Measurements from ENCODE around the gene OR6N1. TPM values are rescaled to one million over a fixed set of nuclear protein-coding genes. Genes with fewer than 3 reads are reported as not detected.

Gene OR6N1
- total and polyA plus RNA-seq, 2 donors (not counting 3 experiments of a cell fraction or from before 2014, with no cell fraction given): not detected

- intact Hi-C loops (cut with micrococcal nuclease) (no loop called here), dilution Hi-C loops (cut with MboI; ENCODE audit: extremely low pct_ligation_motif_present, low sequenced_read_pairs) (no loop called here)
- no peaks in the 10 kb centered on the region for H3K79me2 ChIP-seq (ENCODE audit: control insufficient read depth, insufficient read depth, low read length)
- H3K36me3 ChIP-seq (ENCODE audit: control insufficient read depth in 2 of 2, extremely low read depth in 1 of 2, insufficient read depth in 2 of 2, low read length in 2 of 2): no peaks in the 10 kb centered on the region
- ChIA-PET POLR2A (no interaction called here), CTCF (no interaction called here)
- no TSS peak for BruUV-seq (replicated peaks)
- no peak overlapping the region for H3K27ac ChIP-seq (ENCODE audit: insufficient read depth, low read depth, low read length)
- H3K27me3 ChIP-seq (ENCODE audit: control insufficient read depth in 2 of 2, insufficient read depth in 2 of 2, low read length in 2 of 2): no peaks in the 10 kb centered on the region
- no peaks in the 10 kb centered on the region for H4K20me1 ChIP-seq (replicated peaks; ENCODE audit: control insufficient read depth, extremely low read depth, insufficient read depth, low read length)
- no peaks in the 10 kb centered on the region for H3K4me1 ChIP-seq (ENCODE audit: control insufficient read depth, extremely low read depth, insufficient read depth, low read length)
- H3K9me1 ChIP-seq (replicated peaks; ENCODE audit: control insufficient read depth, extremely low read depth, insufficient read depth, low read length): no peaks in the 10 kb centered on the region
- no peak overlapping the region for H3K4me3 ChIP-seq (replicated peaks in 1 of 3; ENCODE audit: insufficient read depth in 1 of 3, low read depth in 1 of 3, low read length in 3 of 3)
- no peak overlapping the region for H3K9ac ChIP-seq (replicated peaks; ENCODE audit: extremely low read depth, insufficient read depth, low read length)
- no peak overlapping the region for H3K4me2 ChIP-seq (ENCODE audit: insufficient read depth, low read length)
- TF ChIP-seq CTCF (IDR thresholded peaks at IDR 0.05; ENCODE audit: extremely low read depth in 1 of 2, insufficient read depth in 1 of 2, low read depth in 1 of 2, low read length in 2 of 2) (no peak), JUN (IDR thresholded peaks at IDR 0.05; ENCODE audit: borderline replicate concordance, insufficient read depth, insufficient read length, low read depth) (no peak), MAX (IDR thresholded peaks at IDR 0.05; ENCODE audit: insufficient read depth, insufficient read length) (no peak), GATA2 (IDR thresholded peaks at IDR 0.05; ENCODE audit: insufficient read depth, insufficient read length, low read depth, low read length) (no peak), MYC (IDR thresholded peaks at IDR 0.05; ENCODE audit: low read depth, low read length) (no peak)
- H3K9me3 ChIP-seq (replicated peaks; ENCODE audit: control insufficient read depth, insufficient read depth, low read length): no peaks in the 10 kb centered on the region
- DNase-seq (ENCODE audit: low read depth, low spot score) (no peak), FAIRE-seq (no peak)
- H2AFZ ChIP-seq (ENCODE audit: low read depth, low read length): no peak overlapping the region
Measured at GRCh38 chr1:158812336-158812735, 40.3 kb upstream of the OR6N1 start.

GRCh38 chr1:158810311-158810710 is 38.3 kb upstream of the OR6N1 start:
- intact Hi-C loops (cut with micrococcal nuclease) (no loop called here), dilution Hi-C loops (cut with MboI; ENCODE audit: extremely low pct_ligation_motif_present, low sequenced_read_pairs) (no loop called here)
- no peak overlapping the region for H3K9ac ChIP-seq (replicated peaks; ENCODE audit: extremely low read depth, insufficient read depth, low read length)
- POLR2A ChIA-PET: no interaction called here
- TF ChIP-seq GATA2 (IDR thresholded peaks at IDR 0.05; ENCODE audit: insufficient read depth, insufficient read length, low read depth, low read length): no peak
- no peak for TF ChIP-seq JUN (IDR thresholded peaks at IDR 0.05; ENCODE audit: borderline replicate concordance, insufficient read depth, insufficient read length, low read depth)
- TF ChIP-seq POLR2A (IDR thresholded peaks at IDR 0.05; ENCODE audit: low read depth, low read length): no peak
- no peak for TF ChIP-seq CTCF (IDR thresholded peaks at IDR 0.05; ENCODE audit: extremely low read depth in 1 of 2, insufficient read depth in 1 of 2, low read depth in 1 of 2, low read length in 2 of 2)
- no peak for TF ChIP-seq MYC (IDR thresholded peaks at IDR 0.05; ENCODE audit: low read depth, low read length)
- no peak for TF ChIP-seq EZH2 (IDR thresholded peaks at IDR 0.05; ENCODE audit: borderline replicate concordance, low read depth, low read length, severe bottlenecking)
- no peak for TF ChIP-seq MAX (IDR thresholded peaks at IDR 0.05; ENCODE audit: insufficient read depth, insufficient read length)
- TF ChIP-seq POLR2AphosphoS5 (IDR thresholded peaks at IDR 0.05; ENCODE audit: insufficient read depth, low read depth, low read length): no peak
- no peak for TF ChIP-seq FOS (IDR thresholded peaks at IDR 0.05; ENCODE audit: borderline replicate concordance, insufficient read depth, low read length)
- no peak overlapping the region for H2AFZ ChIP-seq (ENCODE audit: low read depth, low read length)
- CTCF ChIA-PET: no interaction called here
- H3K4me2 ChIP-seq (ENCODE audit: insufficient read depth, low read length): no peak overlapping the region
- H3K79me2 ChIP-seq (ENCODE audit: control insufficient read depth, insufficient read depth, low read length): no peaks in the 10 kb centered on the region
- H3K9me1 ChIP-seq (replicated peaks; ENCODE audit: control insufficient read depth, extremely low read depth, insufficient read depth, low read length): no peaks in the 10 kb centered on the region
- H3K36me3 ChIP-seq (ENCODE audit: control insufficient read depth in 2 of 2, extremely low read depth in 1 of 2, insufficient read depth in 2 of 2, low read length in 2 of 2): no peaks in the 10 kb centered on the region
- H3K27ac ChIP-seq (ENCODE audit: insufficient read depth, low read depth, low read length): no peak overlapping the region
- no peaks in the 10 kb centered on the region for H3K4me1 ChIP-seq (ENCODE audit: control insufficient read depth, extremely low read depth, insufficient read depth, low read length)
- no peak overlapping the region for H3K4me3 ChIP-seq (replicated peaks in 1 of 3; ENCODE audit: insufficient read depth in 1 of 3, low read depth in 1 of 3, low read length in 3 of 3)
- H4K20me1 ChIP-seq (replicated peaks; ENCODE audit: control insufficient read depth, extremely low read depth, insufficient read depth, low read length): no peaks in the 10 kb centered on the region
- DNase-seq (ENCODE audit: low read depth, low spot score): no peak
- no peaks in the 10 kb centered on the region for H3K9me3 ChIP-seq (replicated peaks; ENCODE audit: control insufficient read depth, insufficient read depth, low read length)
- no peaks in the 10 kb centered on the region for H3K27me3 ChIP-seq (ENCODE audit: control insufficient read depth in 2 of 2, insufficient read depth in 2 of 2, low read length in 2 of 2)
- no peak for FAIRE-seq
- no TSS peak for BruUV-seq (replicated peaks)

Data from endothelial cell of umbilical vein (primary cell).